Glutamatergic neuron (in vitro differentiated cells): ENCODE data around the gene DENND5A. TPM values are rescaled to one million over a fixed set of nuclear protein-coding genes. Genes with fewer than 3 reads are reported as not detected.
"Not testable (repeated sequence)": the region's sequence is repeated elsewhere in the genome, so short reads cannot be mapped to it uniquely, and the experiment has no call there.

Experiments
- DNase-seq: peaks from one replicate; pipeline ENCODE4 v3.0.0; 2022
- H3K27ac Mint-ChIP-seq: one replicate; pipeline ENCODE4 v1.8.0; 2020; ENCODE audit warnings: mild to moderate bottlenecking, mixed read lengths, inconsistent platforms; ENCODE audit not compliant: unreplicated experiment
- H3K27me3 Mint-ChIP-seq: one replicate; pipeline ENCODE4 v1.8.0; 2020; ENCODE audit warnings: mild to moderate bottlenecking, moderate library complexity, mixed read lengths, inconsistent platforms; ENCODE audit not compliant: unreplicated experiment
- H3K36me3 Mint-ChIP-seq: one replicate; pipeline ENCODE4 v1.8.0; 2020; ENCODE audit warnings: mild to moderate bottlenecking, mixed read lengths, inconsistent platforms; ENCODE audit not compliant: unreplicated experiment
- H3K4me1 Mint-ChIP-seq: one replicate; pipeline ENCODE4 v1.8.0; 2020; ENCODE audit warnings: mild to moderate bottlenecking, low read depth, mixed read lengths, inconsistent platforms; ENCODE audit not compliant: unreplicated experiment
- H3K4me3 Mint-ChIP-seq: one replicate; pipeline ENCODE4 v1.8.0; 2020; ENCODE audit warnings: mild to moderate bottlenecking, mixed read lengths, inconsistent platforms; ENCODE audit not compliant: unreplicated experiment
- H3K9me3 Mint-ChIP-seq: one replicate; pipeline ENCODE4 v1.8.0; 2020; ENCODE audit warnings: mild to moderate bottlenecking, moderate library complexity, mixed read lengths, inconsistent platforms; ENCODE audit not compliant: unreplicated experiment
- CTCF ChIP-seq: fragments of 200-600 bp; sonication (generic); IDR thresholded peaks from one replicate; pipeline ENCODE4 v1.5.0; 2021; ENCODE audit not compliant: partially characterized antibody, unreplicated experiment
- total RNA-seq: library from RNA; stranded (reverse); fragmentation: NEBNext Ultra II Directional; extraction: Animal tissue kit (Norgen Biotek cat#: 25700); gene quantifications from one replicate; pipeline ENCODE4 v1.2.1, GENCODE V29; 2021; ENCODE audit not compliant: unreplicated experiment

The DENND5A gene
- total RNA-seq, 1 donor from 2014 or later, result 155 TPM

GRCh38 chr11:9193316-9193715 is 71.8 kb downstream of the DENND5A start:
- H3K27ac Mint-ChIP-seq, result no peak overlapping the region
- no peak for DNase-seq
- peaks cover 5% of the 10 kb centered on the region for H3K27me3 Mint-ChIP-seq
- H3K9me3 Mint-ChIP-seq, result peaks cover 6% of the 10 kb centered on the region
- peaks cover 40% of the 10 kb centered on the region for H3K36me3 Mint-ChIP-seq
- no peak for TF ChIP-seq CTCF
- no peak overlapping the region for H3K4me3 Mint-ChIP-seq
- H3K4me1 Mint-ChIP-seq, result no peaks in the 10 kb centered on the region

- TF ChIP-seq CTCF, result no peak
- Mint-ChIP-seq H3K4me1 (no peaks in the 10 kb centered on the region), H3K4me3 (no peak overlapping the region), H3K36me3 (peaks cover 43% of the 10 kb centered on the region), H3K9me3 (peaks cover 6% of the 10 kb centered on the region), H3K27me3 (peaks cover 5% of the 10 kb centered on the region), H3K27ac (no peak overlapping the region)
- DNase-seq, result no peak
Measured at GRCh38 chr11:9192561-9192960, 72.6 kb downstream of the DENND5A start.

- H3K27ac Mint-ChIP-seq, H3K27me3 Mint-ChIP-seq, DNase-seq, H3K4me1 Mint-ChIP-seq, H3K4me3 Mint-ChIP-seq, H3K9me3 Mint-ChIP-seq: not testable (repeated sequence)
- H3K36me3 Mint-ChIP-seq, result peaks cover 43% of the 10 kb centered on the region
Measured at GRCh38 chr11:9190326-9191016, 74.7 kb downstream of the DENND5A start.

- not testable (repeated sequence) for H3K4me1 Mint-ChIP-seq, DNase-seq, H3K4me3 Mint-ChIP-seq, H3K9me3 Mint-ChIP-seq, H3K27me3 Mint-ChIP-seq, H3K27ac Mint-ChIP-seq
- peaks cover 42% of the 10 kb centered on the region for H3K36me3 Mint-ChIP-seq
Measured at GRCh38 chr11:9188860-9189259, 76.3 kb downstream of the DENND5A start.

- Mint-ChIP-seq H3K4me3 (no peak overlapping the region), H3K4me1 (no peaks in the 10 kb centered on the region), H3K27ac (no peak overlapping the region), H3K27me3 (peaks cover 4% of the 10 kb centered on the region), H3K36me3 (peaks cover 34% of the 10 kb centered on the region), H3K9me3 (peaks cover 6% of the 10 kb centered on the region)
- no peak for TF ChIP-seq CTCF
- no peak for DNase-seq
Measured at GRCh38 chr11:9187616-9188015, 77.5 kb downstream of the DENND5A start.

GRCh38 chr11:9184516-9184915 is 80.6 kb downstream of the DENND5A start:
- DNase-seq, result no peak
- no peaks in the 10 kb centered on the region for H3K4me1 Mint-ChIP-seq
- H3K4me3 Mint-ChIP-seq, result no peak overlapping the region
- peaks cover 14% of the 10 kb centered on the region for H3K36me3 Mint-ChIP-seq
- no peak for TF ChIP-seq CTCF
- H3K9me3 Mint-ChIP-seq, result no peaks in the 10 kb centered on the region
- H3K27me3 Mint-ChIP-seq, result peaks cover 1% of the 10 kb centered on the region
- no peak overlapping the region for H3K27ac Mint-ChIP-seq
